Activated naive CD4-positive, alpha-beta T cell treated with anti-CD3 and anti-CD28 coated beads for 36 hours (primary cell): ENCODE results near the gene APBB2. TPM values are rescaled to one million over a fixed set of nuclear protein-coding genes. Genes with fewer than 3 reads are reported as not detected.
A peak's percentile ranks its signal among the peaks of the same experiment; 100 is the strongest.
"Not testable (repeated sequence)": the region's sequence is repeated elsewhere in the genome, so short reads cannot be mapped to it uniquely, and the experiment has no call there.

ENCODE experiments used
- CTCF ChIA-PET: fragments of 350-600 bp; sonication (Branson Sonifier 250); formaldehyde crosslinking; loops from one replicate; lab custom pipeline; 2021; ENCODE audit warnings: antibody characterized with exemption; lab: Charles Lee
- DNase-seq: peaks from one replicate; pipeline ENCODE4 v3.0.0-alpha.2; 2020
- H3K27ac Mint-ChIP-seq: one replicate; pipeline ENCODE4 v1.8.0; 2021; ENCODE audit warnings: mild to moderate bottlenecking, mixed read lengths
- H3K27me3 Mint-ChIP-seq: one replicate; pipeline ENCODE4 v1.8.0; 2021; ENCODE audit warnings: low read depth, mixed read lengths
- H3K36me3 Mint-ChIP-seq: one replicate; pipeline ENCODE4 v1.8.0; 2021; ENCODE audit warnings: low read depth, mixed read lengths
- H3K4me1 Mint-ChIP-seq: one replicate; pipeline ENCODE4 v1.8.0; 2021; ENCODE audit warnings: low read depth, mixed read lengths
- H3K4me3 Mint-ChIP-seq: one replicate; pipeline ENCODE4 v1.8.0; 2021; ENCODE audit warnings: mild to moderate bottlenecking, moderate library complexity, mixed read lengths
- H3K9me3 Mint-ChIP-seq: one replicate; pipeline ENCODE4 v1.8.0; 2021; ENCODE audit warnings: mixed read lengths
- intact Hi-C: fragments of 100-400 bp; cut with micrococcal nuclease; formaldehyde crosslinking; loops from one replicate; pipeline ENCODE4 v1.15.1; 2023
- total RNA-seq, 2 experiments: library from RNA; stranded (reverse); gene quantifications; one replicate each; pipeline ENCODE4 v1.2.3, GENCODE V29; 2021

APBB2 gene
- total RNA-seq, 2 experiments from 2014 or later, result 4.5 to 4.8 TPM

GRCh38 chr4:40916880-40917279 is 297.5 kb downstream of the APBB2 start:
- CTCF ChIA-PET, result interaction anchor here (0.5 to 2.1 kb wide), 9 partner anchors 8 to 902 kb away, joined by 3 to 9 read pairs (median 4); no protein-coding TSS in a partner anchor
- Mint-ChIP-seq H3K4me3 (no peak overlapping the region), H3K27ac (no peak overlapping the region), H3K27me3 (no peaks in the 10 kb centered on the region), H3K4me1 (peaks cover 31% of the 10 kb centered on the region), H3K36me3 (no peaks in the 10 kb centered on the region), H3K9me3 (peaks cover 3% of the 10 kb centered on the region)
- intact Hi-C loops, result loop anchor here (1.0 to 2.0 kb wide), 2 partner anchors 8 to 76 kb away; no protein-coding TSS in a partner anchor
- DNase-seq, result peak; percentile 79

- no peak for DNase-seq
- H3K9me3 Mint-ChIP-seq, result peaks cover 3% of the 10 kb centered on the region
- H3K27ac Mint-ChIP-seq, result no peak overlapping the region
- intact Hi-C loops, result loop anchor here (2.0 kb wide), 1 partner anchor 75 kb away; no protein-coding TSS in a partner anchor
- CTCF ChIA-PET, result interaction anchor here (0.6 to 1.6 kb wide), 5 partner anchors 8 to 861 kb away, joined by 3 to 10 read pairs (median 3); no protein-coding TSS in a partner anchor
- H3K4me1 Mint-ChIP-seq, result peaks cover 33% of the 10 kb centered on the region
- H3K36me3 Mint-ChIP-seq, result no peaks in the 10 kb centered on the region
- H3K27me3 Mint-ChIP-seq, result no peaks in the 10 kb centered on the region
- H3K4me3 Mint-ChIP-seq, result no peak overlapping the region
Observed at GRCh38 chr4:40916218-40916555, 298.2 kb downstream of the APBB2 start.

- DNase-seq, result no peak
Observed at GRCh38 chr4:40915318-40916217, 298.8 kb downstream of the APBB2 start.

GRCh38 chr4:40912460-40913184 is 301.7 kb downstream of the APBB2 start:
- Mint-ChIP-seq H3K4me3 (no peak overlapping the region), H3K27me3 (no peaks in the 10 kb centered on the region), H3K27ac (no peak overlapping the region), H3K9me3 (no peaks in the 10 kb centered on the region), H3K4me1 (peaks cover 61% of the 10 kb centered on the region), H3K36me3 (no peaks in the 10 kb centered on the region)
- DNase-seq, result no peak
- intact Hi-C loops, result no loop called here
- CTCF ChIA-PET, result interaction anchor here (0.7 to 4.1 kb wide), 7 partner anchors 10 to 72 kb away, joined by 3 to 42 read pairs (median 4); no protein-coding TSS in a partner anchor

More at GRCh38 chr4:40915318-40916217, 298.8 kb downstream of the APBB2 start:
- no peak overlapping the region for H3K4me3 Mint-ChIP-seq
- intact Hi-C loops, result loop anchor here (2.0 kb wide), 1 partner anchor 75 kb away; no protein-coding TSS in a partner anchor
- peaks cover 3% of the 10 kb centered on the region for H3K9me3 Mint-ChIP-seq
- no peaks in the 10 kb centered on the region for H3K27me3 Mint-ChIP-seq
- CTCF ChIA-PET, result interaction anchor here (0.6 to 1.6 kb wide), 5 partner anchors 9 to 861 kb away, joined by 3 to 10 read pairs (median 3); no protein-coding TSS in a partner anchor
- no peak overlapping the region for H3K27ac Mint-ChIP-seq
- peaks cover 34% of the 10 kb centered on the region for H3K4me1 Mint-ChIP-seq
- no peaks in the 10 kb centered on the region for H3K36me3 Mint-ChIP-seq

- intact Hi-C loops, result no loop called here
- CTCF ChIA-PET, result interaction anchor here (0.6 to 4.1 kb wide), 6 partner anchors 13 to 928 kb away, joined by 3 to 42 read pairs (median 3); no protein-coding TSS in a partner anchor
- DNase-seq, result no peak
- Mint-ChIP-seq H3K4me1 (peaks cover 54% of the 10 kb centered on the region), H3K4me3 (no peak overlapping the region), H3K27me3 (no peaks in the 10 kb centered on the region), H3K27ac (peak overlapping the region; percentile 90), H3K36me3 (no peaks in the 10 kb centered on the region), H3K9me3 (no peaks in the 10 kb centered on the region)
Observed at GRCh38 chr4:40910706-40911105, 303.6 kb downstream of the APBB2 start.

GRCh38 chr4:40909363-40909876 is 304.9 kb downstream of the APBB2 start:
- H3K27me3 Mint-ChIP-seq, result no peaks in the 10 kb centered on the region
- H3K9me3 Mint-ChIP-seq, result no peaks in the 10 kb centered on the region
- CTCF ChIA-PET, result interaction anchor here (0.6 to 5.2 kb wide), 6 partner anchors 8 to 127 kb away, joined by 3 to 102 read pairs (median 23); no protein-coding TSS in a partner anchor
- DNase-seq, result peak; percentile 79
- intact Hi-C loops, result loop anchor here (1.0 to 5.0 kb wide), 15 partner anchors 8 to 1763 kb away; partner anchors contain the start of genes APBB2 and UBE2K
- peak overlapping the region; percentile 90 for H3K27ac Mint-ChIP-seq
- H3K4me3 Mint-ChIP-seq, result peak overlapping the region; percentile 22
- H3K4me1 Mint-ChIP-seq, result peaks cover 42% of the 10 kb centered on the region
- no peaks in the 10 kb centered on the region for H3K36me3 Mint-ChIP-seq

GRCh38 chr4:40908702-40909362 is 305.5 kb downstream of the APBB2 start:
- Mint-ChIP-seq H3K4me1 (peaks cover 41% of the 10 kb centered on the region), H3K9me3 (no peaks in the 10 kb centered on the region), H3K27ac (peak overlapping the region; percentile 90), H3K4me3 (peak overlapping the region; percentile 22), H3K27me3 (no peaks in the 10 kb centered on the region), H3K36me3 (no peaks in the 10 kb centered on the region)
- intact Hi-C loops, result loop anchor here (1.0 to 5.0 kb wide), 15 partner anchors 8 to 1763 kb away; partner anchors contain the start of genes APBB2 and UBE2K
- CTCF ChIA-PET, result interaction anchor here (0.5 to 5.2 kb wide), 10 partner anchors 9 to 1218 kb away, joined by 3 to 102 read pairs (median 6); no protein-coding TSS in a partner anchor
- DNase-seq, result peak; percentile 89

- H3K4me1 Mint-ChIP-seq, result peaks cover 41% of the 10 kb centered on the region
- H3K4me3 Mint-ChIP-seq, result no peak overlapping the region
- CTCF ChIA-PET, result interaction anchor here (0.5 to 5.2 kb wide), 9 partner anchors 8 to 1218 kb away, joined by 3 to 102 read pairs (median 6); no protein-coding TSS in a partner anchor
- no peaks in the 10 kb centered on the region for H3K27me3 Mint-ChIP-seq
- no peaks in the 10 kb centered on the region for H3K36me3 Mint-ChIP-seq
- H3K27ac Mint-ChIP-seq, result peak overlapping the region; percentile 90
- no peak for DNase-seq
- intact Hi-C loops, result loop anchor here (2.0 to 5.0 kb wide), 5 partner anchors 356 to 1764 kb away; partner anchors contain the start of gene UBE2K
- no peaks in the 10 kb centered on the region for H3K9me3 Mint-ChIP-seq
Observed at GRCh38 chr4:40908297-40908696, 306.0 kb downstream of the APBB2 start.

- intact Hi-C loops, result loop anchor here (5.0 kb wide), 3 partner anchors 353 to 1767 kb away; no protein-coding TSS in a partner anchor
- DNase-seq, result no peak
- Mint-ChIP-seq H3K4me1 (peaks cover 29% of the 10 kb centered on the region), H3K36me3 (no peaks in the 10 kb centered on the region), H3K27ac (no peak overlapping the region), H3K27me3 (no peaks in the 10 kb centered on the region), H3K4me3 (no peak overlapping the region), H3K9me3 (no peaks in the 10 kb centered on the region)
- CTCF ChIA-PET, result interaction anchor here (0.8 to 5.2 kb wide), 3 partner anchors 8 to 309 kb away, joined by 5 to 102 read pairs (median 37); partner anchors contain the start of gene APBB2
Observed at GRCh38 chr4:40905414-40905813, 308.9 kb downstream of the APBB2 start.

- H3K36me3 Mint-ChIP-seq, H3K9me3 Mint-ChIP-seq, intact Hi-C loops, H3K27ac Mint-ChIP-seq, H3K27me3 Mint-ChIP-seq, H3K4me3 Mint-ChIP-seq, H3K4me1 Mint-ChIP-seq, DNase-seq: not testable (repeated sequence)
- CTCF ChIA-PET, result interaction anchor here (1.1 to 3.0 kb wide), 4 partner anchors 8 to 59 kb away, joined by 3 to 11 read pairs (median 8); no protein-coding TSS in a partner anchor
Observed at GRCh38 chr4:40900531-40900930, 313.8 kb downstream of the APBB2 start.
